RWPE1 (cell line): ENCODE data around the gene RECQL.

Experiments
- CTCF ChIA-PET: fragments of 350-600 bp; sonication (Branson Sonifier 250); formaldehyde crosslinking; extraction: SDS; loops from one replicate; lab custom pipeline; 2021; lab: Yijun Ruan, JAX
- POLR2A ChIA-PET: fragments of 400-600 bp; formaldehyde crosslinking; extraction: SDS; loops from one replicate; lab custom pipeline; 2020; ENCODE audit warnings: antibody characterized with exemption; ENCODE audit not compliant: low non-redundant PET; lab: Yijun Ruan, JAX
- DNase-seq: peaks from one replicate; pipeline ENCODE4 v3.0.0; 2012; ENCODE audit warnings: low spot score
- H3K27ac ChIP-seq: fragments of 450-650 bp; 2 replicates; pipeline ENCODE4 v1.5.1; 2017
- TF ChIP-seq, protein P1 (sequence below): fragments of 450-650 bp; conservative IDR thresholded peaks from 2 replicates; pipeline ENCODE4 v1.5.1; 2017; ENCODE audit warnings: low read depth, mild to moderate bottlenecking

The RECQL gene

DNA sequence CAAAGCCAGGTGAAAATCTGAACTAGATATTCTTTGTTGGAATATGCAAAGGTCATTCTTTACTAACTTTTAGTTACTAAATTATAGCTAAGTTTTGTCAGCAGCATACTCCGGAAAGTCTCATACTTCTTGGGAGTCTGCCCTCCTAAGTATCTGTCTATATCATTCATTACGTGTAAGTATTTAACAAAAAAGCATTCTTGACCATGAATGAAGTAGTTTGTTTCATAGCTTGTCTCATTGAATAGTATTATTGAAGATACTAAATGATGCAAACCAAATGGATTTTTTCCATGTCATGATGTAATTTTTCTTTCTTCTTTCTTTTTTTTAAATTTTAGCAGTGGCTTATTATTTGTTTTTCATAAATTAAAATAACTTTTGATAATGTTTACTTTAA is 14.8 kb upstream of the RECQL start:
- no peak for DNase-seq
- no peak overlapping the region for H3K27ac ChIP-seq
- TF ChIP-seq, protein P1, sequence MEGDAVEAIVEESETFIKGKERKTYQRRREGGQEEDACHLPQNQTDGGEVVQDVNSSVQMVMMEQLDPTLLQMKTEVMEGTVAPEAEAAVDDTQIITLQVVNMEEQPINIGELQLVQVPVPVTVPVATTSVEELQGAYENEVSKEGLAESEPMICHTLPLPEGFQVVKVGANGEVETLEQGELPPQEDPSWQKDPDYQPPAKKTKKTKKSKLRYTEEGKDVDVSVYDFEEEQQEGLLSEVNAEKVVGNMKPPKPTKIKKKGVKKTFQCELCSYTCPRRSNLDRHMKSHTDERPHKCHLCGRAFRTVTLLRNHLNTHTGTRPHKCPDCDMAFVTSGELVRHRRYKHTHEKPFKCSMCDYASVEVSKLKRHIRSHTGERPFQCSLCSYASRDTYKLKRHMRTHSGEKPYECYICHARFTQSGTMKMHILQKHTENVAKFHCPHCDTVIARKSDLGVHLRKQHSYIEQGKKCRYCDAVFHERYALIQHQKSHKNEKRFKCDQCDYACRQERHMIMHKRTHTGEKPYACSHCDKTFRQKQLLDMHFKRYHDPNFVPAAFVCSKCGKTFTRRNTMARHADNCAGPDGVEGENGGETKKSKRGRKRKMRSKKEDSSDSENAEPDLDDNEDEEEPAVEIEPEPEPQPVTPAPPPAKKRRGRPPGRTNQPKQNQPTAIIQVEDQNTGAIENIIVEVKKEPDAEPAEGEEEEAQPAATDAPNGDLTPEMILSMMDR = no peak
- CTCF ChIA-PET = no interaction called here
- POLR2A ChIA-PET = no interaction called here

DNA sequence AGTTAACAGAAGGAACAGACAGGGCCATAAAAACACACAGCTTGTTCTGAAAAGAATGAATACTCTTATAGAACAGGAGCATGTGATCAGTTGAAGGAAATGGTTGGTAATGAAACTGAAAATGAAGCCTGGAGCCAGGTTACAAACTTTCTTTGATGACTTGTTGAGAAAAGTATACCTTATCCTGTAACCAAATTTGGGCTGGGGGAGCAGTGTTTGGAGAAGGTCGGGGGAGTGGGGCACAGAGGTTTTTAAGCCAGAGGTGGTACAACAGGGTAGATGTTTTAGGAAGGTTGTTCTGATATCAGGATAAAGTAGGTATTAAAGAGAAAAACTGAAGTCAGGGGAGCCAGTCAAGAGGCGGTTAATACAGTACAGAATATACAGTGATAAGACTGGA is 8.3 kb upstream of the RECQL start:
- DNase-seq = no peak
- H3K27ac ChIP-seq = no peak overlapping the region
- TF ChIP-seq, protein P1 = no peak
- CTCF ChIA-PET = interaction anchor here (1.0 kb wide), 1 partner anchor 13 kb away, joined by 3 read pairs; no protein-coding TSS in a partner anchor
- POLR2A ChIA-PET = no interaction called here

DNA sequence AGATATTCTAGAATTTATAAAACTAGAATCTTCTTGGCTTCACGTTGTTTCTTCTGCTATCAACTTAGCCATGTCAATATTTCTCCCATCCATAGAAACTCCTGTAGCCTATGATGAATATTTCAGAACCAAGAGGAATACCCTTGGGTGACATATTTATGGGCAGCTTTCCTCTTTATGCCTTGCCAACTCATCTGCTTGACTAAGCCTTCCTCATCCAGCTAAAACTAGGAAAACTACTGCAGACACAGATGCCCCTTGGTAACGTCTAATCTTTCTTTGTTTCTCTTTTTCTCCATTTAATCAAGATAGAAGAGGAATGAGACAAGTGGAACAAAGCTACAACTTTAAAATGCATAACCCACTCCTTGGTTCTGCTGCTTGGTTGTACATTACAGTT is 6.4 kb upstream of the RECQL start:
- H3K27ac ChIP-seq = no peak overlapping the region
- POLR2A ChIA-PET = no interaction called here
- TF ChIP-seq, protein P1 = no peak
- no peak for DNase-seq
- CTCF ChIA-PET = interaction anchor here (0.6 kb wide), 1 partner anchor 1518 kb away, joined by 4 read pairs; no protein-coding TSS in a partner anchor

DNA sequence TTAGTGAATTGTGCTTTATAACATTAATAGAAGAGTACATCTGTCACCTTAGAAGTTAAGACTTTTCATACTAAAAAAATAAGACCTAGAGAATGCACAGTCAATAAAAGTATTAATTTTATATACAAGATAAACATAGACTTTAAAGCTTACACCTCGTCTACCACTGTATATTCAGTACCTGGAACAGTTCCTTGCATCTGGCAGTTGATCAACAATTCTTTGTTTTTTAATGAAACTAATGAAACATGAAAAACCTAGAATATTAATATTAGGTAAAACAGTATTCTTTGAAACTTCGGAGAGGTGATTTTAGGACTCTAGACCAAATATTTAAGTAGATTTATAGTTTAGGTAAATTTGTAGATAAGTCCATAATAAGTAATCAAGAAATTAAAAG is 4.5 kb upstream of the RECQL start:
- no peak overlapping the region for H3K27ac ChIP-seq
- DNase-seq = no peak
- ChIA-PET CTCF (no interaction called here), POLR2A (no interaction called here)
- TF ChIP-seq, protein P1 = no peak

DNA sequence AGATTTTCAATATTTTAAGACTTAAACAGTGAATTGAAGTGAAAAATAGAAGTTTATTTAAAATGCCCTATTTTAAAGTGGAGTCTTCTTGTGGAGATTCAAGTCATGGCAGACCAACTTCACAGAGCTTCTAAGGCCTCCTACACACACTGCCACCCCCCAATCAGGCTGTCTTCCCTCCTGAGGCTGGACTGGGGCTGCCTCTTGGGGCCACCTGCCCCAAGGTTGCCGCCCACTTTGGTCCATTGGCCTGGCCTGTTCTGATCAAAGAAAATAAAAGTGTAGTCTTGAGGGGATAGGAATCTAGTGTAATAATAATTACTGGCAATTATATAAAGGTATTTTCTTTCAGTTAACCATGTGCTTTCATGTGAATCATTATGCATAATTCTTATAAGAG is 1.4 kb upstream of the RECQL start:
- no peak for DNase-seq
- TF ChIP-seq, protein P1 = no peak
- ChIA-PET POLR2A (no interaction called here), CTCF (no interaction called here)
- H3K27ac ChIP-seq = no peak overlapping the region

DNA sequence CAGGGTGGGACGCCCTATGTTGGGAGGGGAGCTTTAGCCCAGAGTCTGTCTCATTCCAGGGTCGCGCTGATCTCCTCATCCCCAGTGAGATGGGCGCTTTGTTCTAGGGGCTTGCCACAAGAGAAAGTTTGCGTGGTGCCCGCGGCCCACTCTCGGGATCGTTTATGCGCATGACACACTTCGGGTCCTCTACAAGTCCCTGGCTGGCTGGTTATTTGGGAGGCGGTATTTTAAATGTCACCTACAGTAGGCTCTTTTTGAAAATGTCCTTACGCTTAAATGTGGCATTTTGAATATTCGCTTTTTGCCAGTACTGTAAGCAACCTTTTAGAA is 695 bp upstream of the RECQL start:
- TF ChIP-seq, protein P1 = no peak
- ChIA-PET CTCF (interaction anchor here (0.6 to 0.7 kb wide), 2 partner anchors 20 to 51 kb away, joined by 3 read pairs; no protein-coding TSS in a partner anchor), POLR2A (no interaction called here)
- H3K27ac ChIP-seq = peak overlapping the region; percentile 87
- DNase-seq = peak; percentile 8

DNA sequence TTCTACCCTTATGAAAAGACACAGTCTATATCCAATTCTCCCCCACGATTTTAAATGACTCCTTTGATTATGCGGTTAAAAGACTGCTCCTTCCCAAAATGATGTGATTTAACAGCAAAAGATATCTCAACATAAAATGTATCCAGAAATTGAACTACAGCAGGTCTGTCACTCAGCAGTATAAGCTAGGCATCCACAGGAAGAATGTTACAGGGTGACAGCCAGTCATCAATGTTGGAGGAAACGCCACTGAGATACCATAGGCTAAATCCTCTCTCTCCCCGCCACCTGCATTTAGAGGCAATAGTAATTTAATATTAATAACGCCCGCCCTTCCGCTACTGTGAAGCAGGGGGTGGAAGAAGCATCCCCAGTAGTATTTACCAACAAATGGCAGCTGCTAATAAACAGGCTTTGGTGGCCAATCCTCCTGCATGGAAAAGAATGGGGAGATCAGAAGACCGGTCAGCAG is 613 bp downstream of the RECQL start:
- POLR2A ChIA-PET = no interaction called here
- H3K27ac ChIP-seq = peak overlapping the region; percentile 87
- CTCF ChIA-PET = interaction anchor here (1.2 kb wide), 1 partner anchor 179 kb away, joined by 7 read pairs; no protein-coding TSS in a partner anchor
- TF ChIP-seq, protein P1 = no peak
- DNase-seq = no peak
